Measurements from ENCODE around the gene IRAK2. TPM values are rescaled to one million over a fixed set of nuclear protein-coding genes. Genes with fewer than 3 reads are reported as not detected.

Gene IRAK2
- total RNA-seq, 1 experiment from 2014 or later = 0.34 TPM

GRCh38 chr3:10193692-10194327, 29.1 kb downstream of the IRAK2 start:
- no TSS peak for BruUV-seq (replicated peaks)
- Histone ChIP-seq H3K27ac (ENCODE audit: low read depth, low read length, poor library complexity, severe bottlenecking) (no peak overlapping the region), H3K4me1 (ENCODE audit: insufficient read depth, low read length, poor library complexity, severe bottlenecking) (peaks cover 11% of the 10 kb centered on the region), H3K27me3 (replicated peaks; ENCODE audit: insufficient read depth, low read depth, low read length, poor library complexity) (no peaks in the 10 kb centered on the region), H3K36me3 (ENCODE audit: insufficient read depth, low read length, poor library complexity, severe bottlenecking) (no peaks in the 10 kb centered on the region), H3K4me3 (ENCODE audit: low read depth, low read length, poor library complexity, severe bottlenecking) (no peak overlapping the region), H3K9me3 (ENCODE audit: low read depth, low read length, poor library complexity, severe bottlenecking) (no peaks in the 10 kb centered on the region)
- ChIA-PET CTCF (no interaction called here), POLR2A (ENCODE audit: low non-redundant PET) (no interaction called here)
- TF ChIP-seq CTCF (conservative IDR thresholded peaks at IDR 0.05; ENCODE audit: low read depth, low read length) = no peak
- no peak for TF ChIP-seq EZH2 (IDR thresholded peaks at IDR 0.05; ENCODE audit: borderline replicate concordance, low read depth, low read length, poor library complexity, severe bottlenecking)
- DNase-seq (ENCODE audit: low spot score) = no peak
- intact Hi-C loops (cut with micrococcal nuclease; ENCODE audit: unreplicated experiment) = no loop called here

GRCh38 chr3:10194328-10195071, 29.8 kb downstream of the IRAK2 start:
- no peaks in the 10 kb centered on the region for H3K9me3 ChIP-seq (ENCODE audit: low read depth, low read length, poor library complexity, severe bottlenecking)
- no peak for TF ChIP-seq EZH2 (IDR thresholded peaks at IDR 0.05; ENCODE audit: borderline replicate concordance, low read depth, low read length, poor library complexity, severe bottlenecking)
- TF ChIP-seq CTCF (conservative IDR thresholded peaks at IDR 0.05; ENCODE audit: low read depth, low read length) = no peak
- ChIA-PET POLR2A (ENCODE audit: low non-redundant PET) (no interaction called here), CTCF (no interaction called here)
- H3K27ac ChIP-seq (ENCODE audit: low read depth, low read length, poor library complexity, severe bottlenecking) = no peak overlapping the region
- intact Hi-C loops (cut with micrococcal nuclease; ENCODE audit: unreplicated experiment) = no loop called here
- no peak overlapping the region for H3K4me3 ChIP-seq (ENCODE audit: low read depth, low read length, poor library complexity, severe bottlenecking)
- no peaks in the 10 kb centered on the region for H3K36me3 ChIP-seq (ENCODE audit: insufficient read depth, low read length, poor library complexity, severe bottlenecking)
- no TSS peak for BruUV-seq (replicated peaks)
- peaks cover 8% of the 10 kb centered on the region for H3K4me1 ChIP-seq (ENCODE audit: insufficient read depth, low read length, poor library complexity, severe bottlenecking)
- H3K27me3 ChIP-seq (replicated peaks; ENCODE audit: insufficient read depth, low read depth, low read length, poor library complexity) = no peaks in the 10 kb centered on the region
- DNase-seq (ENCODE audit: low spot score) = no peak

- no peak for DNase-seq (ENCODE audit: low spot score)
- Histone ChIP-seq H3K27ac (ENCODE audit: low read depth, low read length, poor library complexity, severe bottlenecking) (no peak overlapping the region), H3K4me3 (ENCODE audit: low read depth, low read length, poor library complexity, severe bottlenecking) (no peak overlapping the region), H3K36me3 (ENCODE audit: insufficient read depth, low read length, poor library complexity, severe bottlenecking) (no peaks in the 10 kb centered on the region), H3K9me3 (ENCODE audit: low read depth, low read length, poor library complexity, severe bottlenecking) (no peaks in the 10 kb centered on the region), H3K27me3 (replicated peaks; ENCODE audit: insufficient read depth, low read depth, low read length, poor library complexity) (no peaks in the 10 kb centered on the region), H3K4me1 (ENCODE audit: insufficient read depth, low read length, poor library complexity, severe bottlenecking) (peaks cover 4% of the 10 kb centered on the region)
- intact Hi-C loops (cut with micrococcal nuclease; ENCODE audit: unreplicated experiment) = no loop called here
- POLR2A ChIA-PET (ENCODE audit: low non-redundant PET) = no interaction called here
- no TSS peak for BruUV-seq (replicated peaks)
- CTCF ChIA-PET = no interaction called here
- TF ChIP-seq EZH2 (IDR thresholded peaks at IDR 0.05; ENCODE audit: borderline replicate concordance, low read depth, low read length, poor library complexity, severe bottlenecking) = no peak
- TF ChIP-seq CTCF (conservative IDR thresholded peaks at IDR 0.05; ENCODE audit: low read depth, low read length) = no peak
These were observed 30.8 kb downstream of the IRAK2 start for GRCh38 chr3:10195366-10196089.
